22Rv1 (cell line): ENCODE measurements around the gene EFCAB9.

Experiments used
- CTCF ChIP-seq: fragments of 450-650 bp; IDR thresholded peaks from 2 replicates; pipeline ENCODE4 v1.5.1; 2017; ENCODE audit warnings: mild to moderate bottlenecking
- ZFX ChIP-seq: fragments of 450-650 bp; IDR thresholded peaks from 2 replicates; pipeline ENCODE4 v1.6.1; 2017; ENCODE audit warnings: antibody characterized with exemption, borderline replicate concordance

GRCh38 chr5:172219296-172219695 is 25.3 kb downstream of the EFCAB9 start:
- TF ChIP-seq CTCF (no peak), ZFX (no peak)
